A673 (cell line): ENCODE measurements around the gene SH3RF3.

Source experiments
- CTCF ChIP-seq: fragments of 300-800, 200-600 bp; sonication (generic); conservative IDR thresholded peaks from 2 replicates; pipeline ENCODE4 v1.5.1; 2017; ENCODE audit warnings: low read depth, mild to moderate bottlenecking, antibody characterized with exemption, low read length, moderate library complexity, mixed read lengths
- EZH2 ChIP-seq: fragments of 200-600 bp; sonication (generic); IDR thresholded peaks from 2 replicates; pipeline ENCODE4 v1.6.1; 2017; ENCODE audit warnings: borderline replicate concordance, low read depth, mild to moderate bottlenecking, mixed read lengths, antibody characterized with exemption, low read length; ENCODE audit not compliant: poor library complexity, severe bottlenecking

GRCh38 chr2:109261906-109262631 lies 133.1 kb downstream of the SH3RF3 start:
- TF ChIP-seq CTCF (no peak), EZH2 (no peak)
